ENCODE results near the gene SMAD7.

GRCh38 chr18:48927286-48928080 is 23.3 kb downstream of the SMAD7 start:
- TF ChIP-seq CTCF (conservative IDR thresholded peaks at IDR 0.05; ENCODE audit: low read depth, low read length): no peak
- TF ChIP-seq EZH2 (IDR thresholded peaks at IDR 0.05; ENCODE audit: borderline replicate concordance, low read depth, low read length, poor library complexity, severe bottlenecking): no peak

Measured in A673 (cell line).